Vagina (tissue), 2 donors: ENCODE data around the gene GTPBP1.

Experiments
- POLR2A ChIP-seq, 2 donors: fragments of 450-650 bp; IDR thresholded peaks; one replicate each; pipeline ENCODE4 v1.6.1; 2017; ENCODE audit warnings: antibody characterized with exemption in 2 of 2, mild to moderate bottlenecking in 2 of 2, moderate library complexity in 2 of 2
- POLR2AphosphoS5 ChIP-seq, 2 donors: sonication (generic); formaldehyde crosslinking; IDR thresholded peaks; one replicate each; pipeline ENCODE4 v1.9.0; 2017; ENCODE audit warnings: antibody characterized with exemption in 2 of 2, mild to moderate bottlenecking in 2 of 2, low read depth in 1 of 2; ENCODE audit not compliant: insufficient read depth in 1 of 2
- TF ChIP-seq, protein P1 (sequence below), 3 experiments: fragments of 450-650 bp in 2 of 3; fragments of 200-600 bp in 1 of 3; sonication (generic) in 1 of 3; IDR thresholded peaks; one replicate each; pipeline ENCODE4 v1.5.1; 2017 to 2019; ENCODE audit warnings: antibody characterized with exemption in 3 of 3, mild to moderate bottlenecking in 2 of 3, moderate library complexity in 2 of 3

DNA sequence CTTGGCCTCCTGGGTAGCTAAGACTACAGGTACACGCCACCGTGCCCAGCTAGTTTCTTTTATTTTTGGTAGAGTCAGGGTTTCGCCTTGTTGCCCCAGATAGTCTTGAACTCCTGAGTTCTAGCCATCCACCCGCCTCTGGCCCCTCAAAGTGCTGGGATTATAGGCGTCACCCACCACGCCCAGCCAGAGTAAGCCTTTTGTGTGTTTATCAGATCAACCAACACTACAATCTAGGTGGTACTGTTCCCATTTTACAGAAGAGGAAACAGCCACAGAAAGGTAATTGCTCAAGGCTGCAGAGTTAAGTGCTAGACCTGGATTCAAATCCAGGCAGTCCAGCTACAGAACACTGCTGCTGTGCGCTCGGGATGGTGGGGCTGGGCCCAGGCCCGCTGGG lies 20.8 kb upstream of the GTPBP1 start:
- TF ChIP-seq, protein P1, sequence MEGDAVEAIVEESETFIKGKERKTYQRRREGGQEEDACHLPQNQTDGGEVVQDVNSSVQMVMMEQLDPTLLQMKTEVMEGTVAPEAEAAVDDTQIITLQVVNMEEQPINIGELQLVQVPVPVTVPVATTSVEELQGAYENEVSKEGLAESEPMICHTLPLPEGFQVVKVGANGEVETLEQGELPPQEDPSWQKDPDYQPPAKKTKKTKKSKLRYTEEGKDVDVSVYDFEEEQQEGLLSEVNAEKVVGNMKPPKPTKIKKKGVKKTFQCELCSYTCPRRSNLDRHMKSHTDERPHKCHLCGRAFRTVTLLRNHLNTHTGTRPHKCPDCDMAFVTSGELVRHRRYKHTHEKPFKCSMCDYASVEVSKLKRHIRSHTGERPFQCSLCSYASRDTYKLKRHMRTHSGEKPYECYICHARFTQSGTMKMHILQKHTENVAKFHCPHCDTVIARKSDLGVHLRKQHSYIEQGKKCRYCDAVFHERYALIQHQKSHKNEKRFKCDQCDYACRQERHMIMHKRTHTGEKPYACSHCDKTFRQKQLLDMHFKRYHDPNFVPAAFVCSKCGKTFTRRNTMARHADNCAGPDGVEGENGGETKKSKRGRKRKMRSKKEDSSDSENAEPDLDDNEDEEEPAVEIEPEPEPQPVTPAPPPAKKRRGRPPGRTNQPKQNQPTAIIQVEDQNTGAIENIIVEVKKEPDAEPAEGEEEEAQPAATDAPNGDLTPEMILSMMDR (IDR thresholded peaks at IDR 0.05), result no peak
- TF ChIP-seq POLR2A (IDR thresholded peaks at IDR 0.05) (no peak), POLR2AphosphoS5 (IDR thresholded peaks at IDR 0.05; ENCODE audit: insufficient read depth in 1 of 2, low read depth in 1 of 2) (no peak)
